Brain pericyte (primary cell): ENCODE measurements around the gene ZNF664.

ENCODE experiments used
- DNase-seq: peaks from one replicate; pipeline ENCODE4 v3.0.0-alpha.2; 2012; ENCODE audit warnings: low read depth, low spot score

The ZNF664 gene

DNA sequence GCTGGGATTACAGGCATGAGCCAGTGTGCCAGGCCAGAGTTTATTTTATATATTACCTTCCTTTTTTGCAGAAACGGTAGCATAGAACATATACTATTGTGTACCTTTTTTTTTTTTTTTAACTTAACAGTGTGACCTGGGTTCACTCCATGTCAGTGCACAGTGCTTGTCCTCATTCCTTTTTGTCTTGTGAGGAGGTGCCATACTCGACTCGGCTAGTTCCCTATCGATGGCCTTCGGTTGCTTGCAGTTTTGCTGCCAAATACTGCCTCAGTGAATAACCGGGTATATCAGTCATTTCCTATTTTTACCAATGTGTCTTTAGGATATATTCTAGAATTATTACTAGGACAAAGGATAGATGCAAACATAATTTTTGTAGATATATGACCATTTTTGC lies 36.8 kb downstream of the ZNF664 start:
- DNase-seq: no peak

DNA sequence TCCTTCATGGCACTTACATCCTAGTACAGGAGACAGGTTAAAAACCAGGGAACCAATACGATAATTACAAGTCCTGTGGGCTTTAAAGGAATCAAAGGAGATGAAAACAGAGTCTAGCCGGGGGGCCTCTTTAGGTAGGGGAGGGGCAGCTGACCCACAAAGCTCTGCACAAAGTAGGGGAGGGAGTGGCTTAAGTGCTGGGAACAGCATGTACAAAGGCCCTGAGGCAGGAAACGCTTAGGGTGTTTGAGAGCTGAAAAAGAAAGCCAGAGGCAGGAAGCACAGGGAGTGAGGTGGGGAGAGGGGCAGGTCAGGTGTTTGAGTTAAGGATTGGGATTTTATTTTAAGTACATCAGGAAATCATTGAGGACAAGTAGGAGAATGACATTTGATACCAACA lies 37.7 kb downstream of the ZNF664 start:
- DNase-seq: no peak

DNA sequence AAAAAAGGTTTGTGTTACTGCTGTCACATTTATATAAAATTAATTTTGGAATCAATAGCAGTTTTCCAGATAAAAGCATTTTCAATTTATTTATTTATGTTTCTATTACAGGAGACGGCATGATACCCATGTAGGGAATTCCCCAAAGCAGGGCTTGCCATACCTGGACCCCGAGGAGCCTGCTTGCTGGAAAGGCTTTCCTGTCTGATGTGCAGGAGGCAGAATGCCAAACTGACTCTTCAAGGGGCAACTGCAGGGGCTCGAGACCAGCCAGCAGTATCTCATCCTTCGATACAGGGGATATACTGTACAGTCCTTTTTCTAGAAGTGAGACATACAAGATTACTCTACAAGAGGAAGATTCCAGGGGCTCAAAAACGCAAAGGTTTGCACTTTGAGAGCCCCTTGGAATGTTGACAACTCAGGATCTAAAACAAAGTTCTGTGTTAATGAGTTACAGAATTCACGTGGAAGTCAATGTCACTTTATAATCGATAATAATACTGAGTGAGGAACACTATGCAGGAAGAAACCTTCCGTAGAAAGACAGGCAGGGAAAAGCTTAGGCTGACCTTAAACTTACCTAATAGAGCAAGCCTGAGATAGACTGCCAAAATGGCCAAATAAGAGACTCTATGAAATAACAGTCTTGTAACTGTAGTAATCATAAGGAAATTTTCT lies 38.6 kb downstream of the ZNF664 start:
- DNase-seq: no peak

DNA sequence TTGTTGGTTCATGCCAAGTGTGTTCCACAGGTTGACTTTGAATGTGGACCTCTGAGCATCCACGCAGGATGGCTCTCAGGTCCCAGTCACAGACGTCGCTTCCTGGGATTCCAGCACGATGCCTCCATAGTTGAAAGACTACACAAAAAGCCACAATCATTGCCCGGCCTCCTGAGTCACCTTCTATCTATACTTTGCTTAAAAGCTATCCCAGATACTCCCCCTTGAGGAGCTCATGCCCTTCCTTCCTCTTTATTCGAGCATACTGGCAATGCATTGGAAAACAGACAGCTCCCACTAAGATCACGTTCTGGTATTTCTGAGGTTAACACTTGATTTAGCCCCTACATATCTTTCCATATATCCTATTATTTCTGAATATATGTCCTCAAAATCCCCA lies 40.1 kb downstream of the ZNF664 start:
- no peak for DNase-seq

DNA sequence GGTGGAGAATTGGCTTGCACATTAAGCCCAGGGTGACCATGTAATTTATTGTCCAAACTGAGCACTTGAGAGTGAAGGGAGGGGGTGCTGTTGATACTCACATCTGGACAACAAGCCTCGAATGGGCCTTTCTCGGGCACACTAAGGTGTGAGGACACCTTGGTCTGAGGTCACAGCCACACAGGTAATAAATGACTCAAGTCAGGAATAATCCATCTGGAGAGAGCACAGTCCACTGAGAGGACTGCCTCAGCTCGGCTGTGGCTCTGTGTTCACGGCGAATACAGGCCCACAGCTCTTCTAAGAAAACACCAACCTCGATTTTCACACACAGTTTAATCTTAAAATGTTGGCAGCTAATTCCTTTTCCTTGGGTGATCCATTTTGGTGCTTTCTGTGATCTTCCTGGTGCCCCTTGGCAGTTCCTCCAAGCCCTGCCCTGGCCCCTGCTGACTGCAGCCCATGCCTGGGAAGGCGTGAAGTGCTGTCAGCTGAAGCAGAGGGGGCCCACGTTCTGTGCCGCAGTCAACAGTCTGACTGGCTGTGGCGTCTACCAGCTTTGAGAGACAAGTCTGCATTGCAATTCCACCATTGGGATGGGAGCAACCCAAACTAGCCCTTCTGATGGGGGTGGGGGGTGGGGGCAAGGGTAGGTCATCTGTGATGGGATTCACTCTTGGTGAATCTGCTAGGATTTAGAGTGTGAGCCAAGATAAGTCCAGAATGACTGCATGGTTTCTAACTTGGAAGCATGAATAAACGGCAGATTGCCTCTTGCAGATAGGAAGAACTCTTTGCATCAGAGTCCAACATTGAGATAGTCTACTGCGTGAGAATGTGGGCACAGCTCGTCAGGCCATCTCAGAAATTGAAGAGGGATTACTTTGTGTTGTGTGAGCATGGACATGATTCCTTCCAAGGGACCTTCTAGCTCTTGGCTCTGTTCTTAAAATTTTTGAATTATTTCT lies 42.8 kb downstream of the ZNF664 start:
- DNase-seq: no peak

DNA sequence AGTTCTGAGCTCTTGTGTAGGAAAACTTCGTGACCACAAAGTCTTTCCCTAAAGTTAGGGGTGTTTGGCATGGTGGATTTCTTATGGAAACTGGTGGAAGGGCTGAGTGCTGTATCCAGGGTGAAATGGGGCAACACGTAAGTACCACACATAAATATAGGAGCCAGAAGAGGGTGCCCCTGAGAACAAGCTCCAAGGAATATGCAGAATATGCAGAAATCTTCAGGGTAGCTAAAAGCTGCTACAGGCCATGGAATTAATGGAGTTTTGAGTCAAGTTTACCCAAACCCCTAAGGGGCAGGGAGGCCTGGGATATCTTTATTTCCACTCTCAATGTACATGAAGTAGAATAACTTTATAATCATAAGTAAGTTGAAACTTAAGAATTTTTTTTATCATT lies 44.0 kb downstream of the ZNF664 start:
- no peak for DNase-seq

DNA sequence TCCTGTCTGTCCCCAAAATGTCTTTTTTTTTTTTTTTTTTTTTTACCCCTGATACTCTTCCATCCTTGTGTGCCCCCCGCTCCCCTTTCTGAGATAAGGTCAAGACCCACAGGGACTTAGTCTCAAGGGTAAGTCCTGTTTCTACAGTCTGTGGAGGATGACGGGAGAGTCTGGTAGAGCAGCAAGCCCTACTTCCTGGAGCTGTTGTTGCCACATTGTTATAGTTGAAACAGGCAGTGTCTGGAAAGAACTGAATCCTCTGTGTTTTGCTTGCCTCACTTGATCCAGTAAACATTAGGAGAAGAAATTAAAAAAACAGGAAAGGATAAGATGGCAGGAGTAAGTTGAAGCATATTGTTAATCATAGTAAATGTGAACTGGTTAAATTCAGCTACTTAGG lies 45.5 kb downstream of the ZNF664 start:
- DNase-seq: no peak

DNA sequence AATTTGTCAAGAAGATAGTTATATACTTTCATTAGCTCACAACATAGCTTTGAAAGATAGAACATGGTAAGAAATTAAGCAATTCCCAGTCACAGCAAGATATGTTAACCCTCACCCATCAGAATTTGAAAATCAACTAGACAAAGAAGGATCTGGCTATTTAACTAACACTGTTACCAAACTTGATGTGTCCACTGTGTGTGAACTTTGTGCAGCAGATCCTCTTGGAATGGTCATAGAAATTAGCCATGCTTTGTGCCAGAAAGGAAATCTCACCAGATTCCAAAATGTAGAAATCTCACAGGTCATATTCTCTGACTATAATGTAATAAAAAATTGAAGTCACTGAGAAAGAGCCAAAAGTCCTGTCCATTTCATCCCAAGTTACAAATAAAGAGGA lies 46.1 kb downstream of the ZNF664 start:
- no peak for DNase-seq

DNA sequence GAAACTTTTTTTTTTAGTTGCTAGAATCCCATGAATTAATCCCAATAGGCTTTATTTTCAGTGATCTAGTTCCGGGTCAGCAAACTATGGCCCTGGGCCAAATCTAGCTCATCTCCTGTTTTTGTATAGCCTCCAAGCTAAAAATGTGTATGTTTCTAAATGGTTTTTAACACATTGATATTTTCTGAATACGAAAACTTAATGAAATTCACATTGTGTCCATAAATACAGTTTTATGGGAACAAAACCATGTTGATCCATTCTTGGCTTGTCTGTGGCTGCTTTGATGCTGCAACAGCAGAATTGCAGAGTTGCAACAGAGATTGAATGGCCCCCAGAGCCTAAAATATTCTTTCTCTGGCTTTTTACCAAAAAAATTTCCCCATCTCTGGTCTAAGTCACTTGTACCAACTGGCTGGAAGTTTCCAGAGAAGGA lies 47.5 kb downstream of the ZNF664 start:
- no peak for DNase-seq

DNA sequence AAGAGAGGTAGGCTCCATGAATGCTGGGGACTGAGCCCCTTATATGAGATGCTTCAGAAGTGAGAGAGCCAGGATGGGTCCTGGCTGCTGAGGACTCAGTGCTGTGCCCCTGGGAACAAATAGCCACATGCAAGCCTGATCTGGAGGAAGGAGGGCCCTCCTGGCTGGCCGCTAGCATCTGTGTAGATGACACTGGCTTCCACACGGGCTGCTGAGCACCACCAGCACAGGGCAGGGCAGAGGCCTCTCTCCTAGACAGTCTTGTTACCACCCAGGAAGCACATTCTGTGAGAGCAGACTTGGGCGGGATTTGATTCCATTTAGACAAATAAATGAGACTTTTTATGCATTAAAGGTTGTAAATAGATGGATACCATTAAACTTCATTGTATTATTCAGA lies 48.0 kb downstream of the ZNF664 start:
- DNase-seq: no peak

DNA sequence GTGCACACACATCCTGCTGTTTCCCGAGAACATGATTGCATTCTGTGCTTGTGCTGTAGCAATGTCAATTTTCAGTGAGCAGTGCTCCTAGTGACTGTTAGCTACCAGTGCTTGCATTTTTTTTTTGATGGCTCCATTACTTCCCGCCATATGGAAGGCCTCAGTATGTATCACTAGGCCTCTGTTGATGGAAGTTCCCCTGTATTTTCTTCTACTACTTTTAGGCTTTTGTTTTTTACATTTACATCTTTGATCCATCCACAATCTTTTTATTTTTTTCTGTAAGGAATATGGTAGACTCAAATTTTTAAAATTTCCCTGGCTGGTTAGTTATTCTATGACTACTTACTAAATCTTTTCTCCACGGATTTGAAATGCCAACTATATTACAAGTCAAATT lies 49.1 kb downstream of the ZNF664 start:
- DNase-seq: no peak

DNA sequence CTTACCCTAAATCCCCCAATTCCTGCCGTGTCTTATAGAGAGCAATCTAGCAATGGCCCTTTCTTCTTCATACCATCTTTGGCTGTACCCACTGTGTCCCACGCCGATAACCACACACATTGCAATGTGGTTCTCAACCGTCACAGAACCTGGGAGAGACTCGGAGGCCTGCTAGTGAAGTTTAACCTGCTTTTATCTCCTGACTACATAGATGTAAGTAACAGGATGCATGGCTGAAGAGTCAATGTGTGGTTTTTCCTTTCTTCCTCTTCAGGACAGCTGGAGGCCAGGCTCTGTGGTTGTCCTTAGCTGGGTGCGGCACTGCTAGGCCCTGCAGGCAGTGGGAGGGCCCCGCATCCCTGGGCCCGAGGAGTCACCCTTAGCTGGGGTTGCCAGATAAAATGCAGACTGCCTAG lies 51.3 kb downstream of the ZNF664 start:
- no peak for DNase-seq

DNA sequence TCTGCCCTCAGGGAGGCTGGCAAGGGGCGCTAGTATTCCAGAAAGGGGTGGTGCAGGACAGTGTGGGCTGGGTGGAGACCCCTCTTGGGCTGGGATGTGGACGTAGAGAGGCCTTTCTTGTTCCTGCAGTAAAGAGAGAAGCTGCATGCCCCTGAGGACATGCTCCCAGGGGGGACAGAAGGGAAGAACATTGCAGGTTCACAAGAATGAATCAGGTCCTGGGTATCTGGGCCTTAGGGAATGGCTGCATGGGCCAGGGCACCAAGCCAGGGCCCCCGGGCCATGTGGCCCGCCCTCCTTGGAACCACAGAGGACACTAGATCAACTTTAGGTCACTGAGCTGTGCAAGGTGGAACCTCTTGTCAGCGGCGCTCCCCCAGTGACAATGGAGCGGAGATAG lies 51.8 kb downstream of the ZNF664 start:
- DNase-seq: no peak

DNA sequence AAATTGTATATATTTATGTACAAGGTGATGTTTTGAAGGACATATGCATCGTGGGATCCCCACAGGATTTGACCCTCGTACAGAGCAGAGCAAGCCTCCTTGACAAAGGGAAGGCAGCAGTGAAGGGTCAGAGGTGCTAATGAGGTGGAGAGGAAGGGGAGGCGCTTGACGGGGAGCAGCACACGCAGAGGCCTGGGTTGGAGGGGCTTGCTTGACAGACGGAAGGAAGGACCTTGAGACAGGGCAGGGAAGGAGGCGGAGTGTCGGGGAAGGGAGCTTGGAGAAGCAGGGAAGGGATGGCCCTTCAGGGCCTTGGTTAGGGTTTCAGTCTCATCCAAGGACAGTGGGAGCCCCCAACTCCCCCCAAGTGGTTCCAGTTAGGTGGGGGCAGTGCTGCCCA lies 52.6 kb downstream of the ZNF664 start:
- DNase-seq: no peak

DNA sequence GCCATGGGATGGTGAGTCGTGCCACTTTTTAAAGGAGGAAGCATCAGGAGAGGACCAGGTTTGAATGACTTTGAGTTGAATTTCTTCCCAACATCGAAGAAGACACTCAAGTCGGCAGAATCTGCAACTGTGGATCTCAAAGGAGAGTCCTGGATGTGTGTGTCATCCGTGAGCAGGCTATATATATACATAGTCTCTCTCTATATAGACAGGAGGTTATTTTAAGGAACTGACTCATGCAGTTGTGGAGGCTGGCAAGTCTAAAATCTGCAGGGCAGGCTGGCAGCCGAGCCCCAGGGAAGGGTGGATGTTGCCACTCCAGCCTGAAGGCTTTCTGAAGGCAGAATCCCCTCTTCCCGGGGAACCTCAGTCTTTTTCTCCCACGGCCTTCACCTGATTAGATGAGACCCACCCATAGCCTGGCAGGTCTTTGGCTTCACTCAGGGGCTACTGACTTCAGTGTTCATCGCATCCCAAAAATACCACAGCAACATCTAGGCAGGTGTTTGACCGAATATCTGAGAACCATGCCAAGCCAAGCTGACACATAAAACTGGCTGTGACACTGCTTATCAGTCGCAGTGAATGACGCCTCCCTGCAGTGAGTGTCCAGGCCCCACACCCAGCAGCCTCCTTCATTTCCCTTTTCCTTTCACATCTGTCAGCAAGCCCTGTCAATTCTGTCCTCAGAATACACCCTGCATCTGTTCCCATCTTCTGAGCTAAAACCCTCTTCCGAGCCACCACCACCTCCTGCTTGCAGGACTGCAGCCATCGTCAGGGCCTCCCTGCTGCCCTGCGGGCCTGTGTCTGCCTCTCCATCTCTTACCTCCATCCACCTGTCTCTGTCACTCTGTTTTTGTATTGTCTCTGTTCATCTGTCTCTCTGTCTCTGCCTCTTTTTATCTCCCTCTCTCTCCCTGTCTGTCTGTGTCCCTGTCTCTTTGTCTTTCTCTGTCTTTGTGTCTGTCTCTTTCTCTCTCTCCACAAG lies 54.0 kb downstream of the ZNF664 start:
- no peak for DNase-seq

DNA sequence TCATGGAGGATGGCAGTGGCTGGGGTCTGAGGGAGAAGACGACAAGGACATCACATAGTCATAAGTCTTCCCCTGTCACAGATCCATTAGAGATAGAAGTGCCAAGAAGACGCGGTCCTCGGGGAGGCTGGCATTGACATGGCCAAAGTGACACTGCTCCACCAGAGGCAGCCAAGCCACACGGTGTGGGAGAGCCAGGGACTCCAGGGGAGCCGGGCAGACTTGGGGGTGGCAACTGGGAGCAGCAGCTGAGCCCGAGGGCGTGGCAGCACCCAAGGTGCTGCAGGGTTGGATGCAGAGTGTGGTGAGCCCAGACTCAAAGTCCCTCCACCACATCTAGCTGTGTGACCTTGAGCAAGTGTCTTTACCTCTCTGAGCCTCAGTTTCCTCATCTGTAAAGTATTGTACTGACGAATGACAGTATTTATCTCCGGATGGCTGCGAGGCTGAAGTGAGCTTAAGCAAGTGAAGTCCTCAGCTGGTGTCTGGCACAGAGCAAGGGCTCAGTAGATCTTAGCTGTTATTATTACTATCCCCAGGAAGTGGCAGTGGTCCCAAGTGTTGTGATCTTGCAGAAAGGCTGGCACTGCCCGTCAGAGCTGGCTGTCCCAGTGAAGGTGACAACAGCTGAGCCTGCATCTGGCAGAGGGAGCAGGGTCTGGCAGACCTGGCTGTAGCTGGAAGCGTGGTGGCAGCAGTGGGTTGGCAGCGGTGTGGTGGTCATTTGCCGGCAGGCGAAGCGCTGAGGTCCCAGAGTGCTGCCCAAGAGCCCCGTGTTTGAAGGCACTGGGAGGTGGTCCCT lies 54.9 kb downstream of the ZNF664 start:
- no peak for DNase-seq

DNA sequence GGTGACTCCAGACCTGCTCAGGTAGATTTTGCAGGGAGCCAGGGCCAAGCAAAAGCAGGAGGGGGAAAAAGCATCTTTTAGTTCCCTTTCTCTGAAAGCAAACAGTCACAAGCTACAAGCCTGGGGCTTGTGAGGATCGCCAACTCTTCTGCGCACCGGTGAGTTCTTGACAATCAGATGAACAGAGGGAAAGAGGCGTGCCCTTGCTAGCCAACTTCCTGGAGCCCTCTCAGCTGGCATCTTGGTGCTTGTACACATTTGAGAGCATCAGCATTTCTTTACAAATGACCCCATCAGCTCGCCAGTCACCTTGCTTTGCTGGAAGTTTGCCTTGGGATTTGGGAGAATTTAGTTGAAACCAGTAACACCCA lies 55.5 kb downstream of the ZNF664 start:
- DNase-seq: no peak

DNA sequence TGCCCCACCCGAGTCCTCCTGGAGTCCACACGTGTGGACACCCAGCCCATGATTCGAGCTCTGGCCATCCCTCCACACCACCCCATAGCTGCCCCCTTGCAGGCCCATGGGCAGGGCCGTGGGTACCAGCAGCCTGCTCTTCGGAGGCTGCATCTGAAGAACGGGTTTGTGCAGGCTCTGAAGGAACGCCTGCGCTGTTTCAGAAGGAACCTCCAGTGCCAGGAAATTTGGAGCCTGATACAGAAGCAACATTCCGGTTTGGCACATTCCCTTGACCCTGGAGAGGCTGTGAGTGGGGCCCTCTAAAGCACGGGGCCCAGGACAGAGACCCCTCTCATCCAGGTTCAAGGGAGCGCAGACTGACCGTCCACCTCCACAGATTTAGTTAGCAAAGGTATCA lies 57.0 kb downstream of the ZNF664 start:
- DNase-seq: no peak

DNA sequence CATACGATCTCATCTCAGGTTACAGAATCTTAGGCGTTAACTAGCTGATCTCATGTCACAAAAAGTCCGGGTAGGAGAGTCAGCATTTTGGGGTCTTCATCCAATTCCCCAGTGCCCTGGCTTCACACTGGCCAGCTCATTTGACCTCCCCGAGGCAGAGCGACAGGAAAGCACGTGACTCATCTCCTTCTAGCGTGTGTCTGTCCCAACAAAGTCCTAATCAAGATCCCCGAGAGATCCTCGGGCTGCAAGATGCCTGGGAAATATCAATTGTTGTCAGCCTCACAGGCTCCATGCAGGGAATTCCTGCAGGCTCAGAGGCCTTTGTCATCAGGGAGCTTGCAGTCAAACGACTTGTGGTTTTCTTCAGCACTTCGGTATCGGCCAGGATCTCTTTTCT lies 57.5 kb downstream of the ZNF664 start:
- peak; percentile 41 for DNase-seq

DNA sequence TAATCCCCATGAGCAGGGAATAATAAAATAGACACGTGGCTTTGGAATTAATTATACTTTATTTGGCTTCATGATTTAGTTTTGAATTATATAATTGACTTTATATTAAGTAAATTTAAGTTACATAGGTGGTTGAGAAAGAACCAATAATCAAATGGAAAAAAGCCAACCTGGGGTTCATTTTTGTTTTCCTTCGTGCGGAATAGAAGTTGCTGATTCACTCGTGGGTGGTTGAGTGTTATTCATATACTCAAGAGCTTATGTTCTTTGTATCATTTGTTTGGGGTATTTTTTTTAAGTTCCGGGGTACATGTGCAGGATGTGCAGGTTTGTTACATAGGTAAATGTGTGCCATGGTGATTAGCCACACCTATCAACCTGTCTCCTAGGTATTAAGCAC lies 58.0 kb downstream of the ZNF664 start:
- DNase-seq: no peak

DNA sequence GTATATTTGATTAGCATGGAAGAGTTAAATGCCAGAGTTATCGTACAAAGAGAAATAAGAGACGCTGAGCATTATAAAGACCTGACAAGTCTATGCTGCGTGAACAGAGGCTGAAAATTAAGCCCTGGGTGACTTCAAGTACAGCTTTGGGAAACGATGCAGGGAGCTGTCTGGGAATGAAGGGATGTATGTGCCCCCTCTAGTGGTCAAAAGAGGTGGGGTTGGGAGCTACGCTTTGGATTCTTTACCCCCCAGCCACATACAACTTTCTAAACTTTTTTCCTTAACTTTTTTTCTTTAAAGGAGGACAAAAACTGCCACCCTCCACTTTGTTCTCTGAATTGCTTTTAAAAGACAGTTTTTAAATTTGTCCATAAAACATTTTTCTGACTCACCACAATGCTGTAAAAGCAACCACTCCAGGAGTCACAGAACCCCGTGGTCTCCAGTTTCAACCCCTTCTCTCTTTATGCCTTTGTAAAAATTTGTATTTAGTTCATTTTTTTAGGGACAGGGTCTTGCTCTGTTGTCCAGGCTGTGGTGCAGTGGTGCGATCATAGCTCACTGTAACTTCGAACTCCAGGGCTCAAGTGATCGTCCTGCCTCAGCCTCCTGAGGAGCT lies 59.4 kb downstream of the ZNF664 start:
- no peak for DNase-seq
